Measurements from ENCODE around the gene CKS1B.
A peak's percentile ranks its signal among the peaks of the same experiment; 100 is the strongest.
"Not testable (repeated sequence)": the region's sequence is repeated elsewhere in the genome, so short reads cannot be mapped to it uniquely, and the experiment has no call there.

Gene CKS1B

DNA sequence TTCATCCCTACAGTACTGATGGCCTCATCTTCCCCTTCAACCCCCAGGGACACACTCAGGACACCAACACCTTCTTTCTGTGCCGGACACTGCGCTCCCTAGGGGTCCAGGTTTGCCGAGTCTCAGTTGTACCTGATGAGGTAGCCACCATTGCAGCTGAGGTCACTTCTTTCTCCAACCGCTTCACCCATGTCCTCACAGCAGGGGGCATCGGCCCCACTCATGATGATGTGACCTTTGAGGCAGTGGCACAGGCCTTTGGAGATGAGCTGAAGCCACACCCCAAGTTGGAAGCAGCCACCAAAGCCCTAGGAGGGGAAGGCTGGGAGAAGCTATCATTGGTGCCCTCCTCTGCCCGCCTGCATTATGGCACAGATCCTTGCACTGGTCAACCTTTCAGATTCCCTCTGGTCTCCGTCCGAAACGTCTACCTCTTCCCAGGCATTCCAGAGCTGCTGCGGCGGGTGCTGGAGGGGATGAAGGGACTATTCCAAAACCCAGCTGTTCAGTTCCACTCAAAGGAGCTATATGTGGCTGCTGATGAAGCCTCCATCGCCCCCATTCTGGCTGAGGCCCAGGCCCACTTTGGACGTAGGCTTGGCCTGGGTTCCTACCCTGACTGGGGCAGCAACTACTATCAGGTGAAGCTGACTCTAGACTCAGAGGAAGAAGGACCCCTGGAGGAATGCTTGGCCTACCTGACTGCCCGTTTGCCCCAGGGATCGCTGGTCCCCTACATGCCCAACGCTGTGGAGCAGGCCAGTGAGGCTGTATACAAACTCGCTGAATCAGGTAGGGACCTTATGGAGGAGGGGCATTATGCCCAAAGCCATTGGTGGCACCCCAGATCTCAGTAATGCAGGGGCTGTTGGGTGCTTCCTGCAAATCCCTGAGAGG is 13.8 kb downstream of the CKS1B start:
- no peak for DNase-seq

DNA sequence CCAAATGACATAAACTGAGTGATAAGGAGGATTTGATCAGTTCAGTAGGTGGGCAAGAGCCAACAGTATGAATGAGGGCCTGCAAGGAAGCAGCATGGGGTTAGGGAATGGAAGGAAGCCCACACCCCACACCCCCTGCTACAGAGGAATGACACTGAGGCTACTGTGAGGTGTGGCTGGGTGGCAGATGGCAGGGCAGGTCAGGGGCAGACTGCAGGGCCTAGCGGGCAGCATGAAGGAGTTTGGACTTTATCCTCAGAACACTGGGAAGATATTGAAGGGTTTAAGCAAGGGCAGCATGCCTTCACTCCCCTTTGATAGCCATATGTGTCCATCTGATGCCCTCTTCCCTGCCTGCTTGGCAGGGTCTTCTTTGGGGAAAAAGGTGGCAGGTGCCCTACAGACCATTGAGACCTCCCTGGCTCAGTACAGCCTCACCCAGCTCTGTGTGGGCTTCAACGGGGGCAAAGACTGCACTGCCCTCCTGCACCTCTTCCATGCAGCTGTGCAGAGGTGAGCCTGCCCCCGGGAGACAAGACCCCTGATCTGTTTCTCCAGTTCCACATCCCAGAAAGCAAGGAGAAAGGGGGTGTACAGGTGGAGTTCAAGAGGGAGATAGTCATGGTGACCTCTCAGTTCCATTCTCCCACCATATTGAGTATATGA is 14.8 kb downstream of the CKS1B start:
- no peak for DNase-seq

DNA sequence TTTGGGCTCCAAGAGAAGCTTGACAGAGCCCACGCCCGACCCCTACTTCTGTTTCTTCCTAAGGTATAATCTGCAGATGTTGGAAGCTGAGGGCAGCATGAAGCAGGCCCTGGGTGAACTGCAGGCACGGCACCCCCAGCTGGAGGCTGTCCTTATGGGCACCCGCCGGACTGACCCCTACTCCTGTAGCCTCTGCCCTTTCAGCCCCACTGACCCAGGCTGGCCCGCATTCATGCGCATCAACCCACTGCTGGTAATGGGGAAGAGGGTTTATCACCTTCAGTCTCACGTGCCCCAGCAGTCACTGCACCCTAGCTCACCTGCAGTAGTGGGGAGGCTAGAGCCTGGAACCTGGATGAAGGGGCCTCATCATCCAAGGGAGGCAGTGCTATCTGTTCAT is 15.8 kb downstream of the CKS1B start:
- DNase-seq: no peak

DNA sequence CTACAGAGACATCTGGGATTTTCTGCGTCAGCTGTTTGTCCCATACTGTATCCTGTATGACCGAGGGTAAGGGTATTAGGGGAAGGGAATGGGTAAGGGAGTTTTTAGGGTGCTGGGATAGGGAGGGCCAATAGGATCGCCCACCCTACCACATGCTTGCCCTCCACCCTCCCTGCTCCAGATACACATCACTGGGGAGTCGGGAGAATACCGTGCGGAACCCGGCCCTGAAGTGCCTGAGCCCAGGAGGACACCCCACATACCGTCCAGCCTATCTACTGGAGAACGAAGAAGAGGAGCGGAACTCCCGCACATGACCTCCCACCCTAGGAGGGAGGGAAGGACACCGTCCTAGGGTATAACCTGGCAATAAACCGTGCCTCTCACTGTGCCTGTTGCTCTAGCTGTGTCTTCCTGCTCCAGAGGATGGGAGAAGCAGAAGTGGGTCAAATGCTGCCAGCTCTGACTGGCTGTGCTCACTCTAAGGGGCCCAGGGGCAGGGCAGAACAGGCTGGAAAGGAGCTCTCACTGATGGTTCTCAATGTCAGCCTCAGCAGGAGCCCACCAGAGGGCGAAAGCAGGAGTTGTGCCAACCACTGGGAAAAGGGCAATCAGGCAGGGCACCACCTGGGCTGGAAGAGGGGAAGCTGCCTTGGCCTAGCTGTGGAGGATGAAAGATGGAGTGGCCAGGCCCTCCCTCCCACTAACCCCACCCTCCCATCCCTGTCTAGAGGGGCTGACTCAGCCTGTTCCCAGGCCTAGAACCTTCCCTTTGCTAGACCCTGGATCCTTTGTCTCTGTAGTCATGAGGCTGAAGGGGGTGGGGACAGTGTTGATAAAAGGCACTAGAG is 18.5 kb downstream of the CKS1B start:
- DNase-seq: no peak

DNA sequence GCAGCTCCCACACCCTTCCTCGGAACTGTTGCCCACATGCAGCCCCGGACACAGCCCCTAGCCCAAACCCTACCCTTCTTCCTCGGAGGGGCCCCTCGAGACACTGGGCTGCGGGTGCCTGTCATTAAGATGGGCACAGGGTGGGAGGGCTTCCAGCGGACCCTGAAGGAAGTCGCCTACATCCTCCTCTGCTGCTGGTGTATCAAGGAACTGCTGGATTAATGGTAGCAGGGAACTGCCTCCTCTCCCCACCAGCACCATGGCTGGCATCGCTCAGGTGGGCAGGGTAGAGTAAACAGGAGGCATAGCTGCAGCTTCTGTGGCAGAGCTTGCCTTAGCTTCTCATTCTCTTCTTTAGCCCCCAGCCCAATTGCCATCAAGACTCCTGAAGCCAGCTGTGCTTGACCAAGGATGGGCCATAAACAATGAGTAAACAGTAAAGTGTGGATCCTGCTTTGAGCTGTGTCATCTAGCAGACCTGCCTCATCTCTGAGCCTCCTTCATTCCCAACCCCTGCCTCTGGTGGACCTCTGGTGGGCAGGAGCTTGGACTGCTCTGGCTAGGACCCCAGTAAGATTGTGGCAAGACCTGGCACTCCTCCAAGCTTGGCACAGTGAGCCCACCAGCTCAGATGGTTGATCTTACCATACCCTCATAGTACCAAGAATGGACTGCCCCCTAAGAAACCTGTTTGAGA is 19.2 kb downstream of the CKS1B start, which contains the start of gene LENEP:
Gene LENEP, plus strand, starts transcription at position 15 of the 697 bp plus-strand sequence. Its CDS starts 22 bp downstream, at position 37.
- no peak for DNase-seq

DNA sequence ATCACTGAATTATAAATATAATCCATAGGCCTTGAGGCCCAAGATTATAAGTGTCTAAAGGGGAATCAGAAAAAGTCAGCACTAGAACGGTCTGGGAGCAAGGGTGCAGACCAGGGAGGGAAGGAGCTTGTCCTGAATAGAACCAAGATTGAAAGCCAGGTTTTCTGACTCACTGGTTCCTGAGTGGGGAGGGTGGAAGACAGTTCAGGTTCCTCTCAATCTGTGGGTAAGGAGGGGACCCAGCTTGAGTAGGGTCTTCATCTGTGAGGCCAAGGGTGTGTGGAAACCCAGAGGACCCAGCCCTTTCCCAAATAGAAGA is 19.7 kb downstream of the CKS1B start:
- DNase-seq: no peak

DNA sequence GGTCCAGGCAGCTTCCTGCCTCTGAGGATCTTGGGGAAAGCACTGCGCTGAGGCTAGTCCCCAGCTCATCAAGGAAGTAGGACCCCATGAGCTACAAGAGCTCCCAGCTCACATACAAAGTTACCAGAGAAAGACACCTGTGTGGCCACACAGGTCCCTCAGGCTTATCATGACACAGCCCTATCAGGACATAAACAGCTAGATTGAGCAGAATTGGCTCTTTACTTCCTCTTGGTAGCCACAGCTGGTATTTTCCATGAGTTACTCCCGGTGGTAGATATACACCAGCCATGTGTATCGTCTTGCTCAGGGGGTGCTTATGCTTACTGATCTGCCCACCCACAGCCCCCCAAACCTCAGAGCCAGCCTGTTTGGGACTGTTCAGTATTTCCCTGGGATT is 20.1 kb downstream of the CKS1B start:
- DNase-seq: no peak

DNA sequence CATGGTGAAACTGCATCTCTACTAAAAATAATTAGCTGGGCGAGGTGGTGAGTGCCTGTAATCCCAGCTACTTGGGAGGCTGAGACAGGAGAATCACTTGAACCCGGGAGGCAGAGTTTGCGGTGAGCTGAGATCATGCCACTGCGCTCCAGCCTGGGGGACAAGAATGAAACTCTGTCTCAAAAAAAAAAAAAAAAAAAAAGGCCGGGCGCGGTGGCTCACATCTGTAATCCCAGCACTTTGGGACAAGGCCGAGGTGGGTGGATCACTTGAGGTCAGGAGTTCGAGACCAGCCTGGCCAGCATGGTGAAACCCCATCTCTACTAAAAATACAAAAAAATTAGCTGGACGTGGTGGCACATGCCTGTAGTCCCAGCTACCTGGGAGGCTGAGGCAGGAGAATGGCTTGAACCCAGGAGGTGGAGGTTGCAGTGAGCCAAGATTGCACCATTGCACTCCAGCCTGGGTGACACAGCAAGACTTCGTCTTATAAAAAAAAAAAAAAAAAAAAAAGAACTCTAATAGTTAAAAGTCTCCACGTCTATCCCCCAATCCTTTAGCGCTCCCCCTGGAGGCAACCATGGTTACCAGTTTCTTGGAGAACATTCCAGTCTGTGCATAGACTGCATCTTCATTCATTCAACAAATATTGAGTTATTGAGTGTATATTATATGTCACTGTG is 21.0 kb downstream of the CKS1B start:
- not testable (repeated sequence) for DNase-seq

DNA sequence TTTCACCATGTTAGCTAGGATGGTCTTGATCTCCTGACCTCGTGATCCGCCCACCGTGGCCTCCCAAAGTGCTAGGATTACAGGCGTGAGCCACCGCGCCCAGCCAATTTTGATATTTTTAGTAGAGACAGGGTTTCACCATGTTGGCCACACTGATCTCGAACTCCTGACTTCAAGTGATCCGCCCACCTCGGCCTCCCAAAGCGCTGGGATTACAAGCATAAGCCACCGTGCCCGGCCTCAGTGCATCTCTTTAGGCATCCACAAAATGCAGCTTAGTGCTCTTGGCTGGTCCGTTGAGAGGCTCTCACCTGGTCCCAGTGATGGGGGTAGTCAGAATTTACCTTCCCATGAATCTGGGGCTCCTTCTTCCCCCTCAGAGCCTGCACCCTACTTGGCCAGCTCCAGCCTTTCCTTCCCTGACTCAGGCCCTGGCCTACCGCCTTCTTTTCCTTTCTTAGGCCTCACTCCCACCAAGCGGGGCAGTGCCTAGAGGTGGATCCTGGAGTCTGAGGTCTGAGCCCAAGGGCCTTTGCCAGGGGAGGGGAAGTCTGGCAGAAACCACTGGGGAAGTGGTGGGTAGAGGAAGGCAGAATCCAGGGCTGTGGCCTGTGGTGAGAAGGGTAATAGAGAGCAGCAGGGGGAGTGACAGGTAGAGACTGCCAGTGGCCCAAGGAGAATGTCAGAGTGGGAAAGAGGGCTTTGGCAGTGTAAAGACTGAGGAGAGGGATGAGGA is 22.7 kb downstream of the CKS1B start:
- no peak for DNase-seq

DNA sequence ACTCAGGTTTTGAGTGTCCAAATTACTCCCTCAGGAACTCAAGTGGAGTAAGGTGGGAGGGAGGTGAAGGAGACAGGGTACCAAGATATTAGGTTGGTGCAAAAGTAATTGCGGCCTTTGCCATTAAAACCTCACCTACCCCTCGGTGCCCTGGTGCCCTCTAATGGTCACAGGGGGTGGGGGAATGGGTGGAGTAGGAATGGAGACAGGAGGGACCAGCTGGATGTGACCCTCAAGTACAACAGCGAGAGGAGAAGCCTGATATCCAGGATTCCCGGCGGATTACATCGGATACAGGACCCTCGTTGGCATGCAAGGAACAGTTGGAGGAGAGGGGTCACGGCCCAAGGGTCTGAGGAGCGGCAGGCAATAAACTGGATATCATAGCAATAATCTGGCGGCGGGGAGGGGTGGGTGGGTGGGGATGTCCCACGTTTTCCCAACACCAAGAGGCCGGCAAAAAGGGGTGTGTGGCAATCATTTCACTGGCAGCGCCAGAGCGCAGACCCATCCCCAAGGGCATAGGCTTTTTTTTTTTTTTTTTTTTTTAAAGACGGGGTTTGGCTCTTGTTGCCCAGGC is 23.8 kb downstream of the CKS1B start:
- no peak for DNase-seq

DNA sequence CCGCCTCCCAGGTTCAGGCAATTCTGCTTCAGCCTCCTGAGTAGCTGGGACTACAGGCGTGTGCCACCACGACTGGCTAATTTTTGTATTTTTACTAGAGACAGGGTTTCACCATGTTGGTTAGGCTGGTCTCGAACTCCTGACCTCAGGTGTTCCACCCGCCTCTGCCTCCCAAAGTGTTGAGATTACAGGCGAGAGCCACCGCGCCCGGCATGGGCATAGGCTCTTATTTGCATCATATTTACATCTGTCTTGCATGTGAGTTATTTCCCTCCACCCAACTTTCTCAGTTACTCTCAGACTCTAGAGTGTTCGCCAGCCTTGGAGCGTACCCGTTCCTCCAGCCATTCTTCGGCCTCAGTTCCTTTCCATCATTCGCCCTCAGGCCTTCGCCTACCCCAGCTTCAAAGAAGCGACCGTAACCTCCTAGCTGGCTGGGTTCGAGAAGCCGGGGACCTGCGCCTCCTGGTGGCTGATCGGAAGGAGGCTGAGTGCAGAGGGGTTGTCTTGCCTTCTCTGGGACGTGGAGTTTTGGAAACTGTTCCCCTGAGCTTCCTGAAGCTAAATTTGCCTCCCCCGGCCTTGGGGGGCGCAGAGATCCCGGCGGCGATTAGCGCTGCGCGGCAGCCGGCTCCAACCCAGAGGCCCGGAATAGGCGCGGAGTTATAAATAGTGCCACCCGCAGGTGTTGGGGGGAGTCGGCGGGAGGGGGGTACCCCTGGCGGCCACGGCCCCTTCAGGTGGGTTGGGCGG is 24.5 kb downstream of the CKS1B start:
- peak; percentile 51 for DNase-seq

DNA sequence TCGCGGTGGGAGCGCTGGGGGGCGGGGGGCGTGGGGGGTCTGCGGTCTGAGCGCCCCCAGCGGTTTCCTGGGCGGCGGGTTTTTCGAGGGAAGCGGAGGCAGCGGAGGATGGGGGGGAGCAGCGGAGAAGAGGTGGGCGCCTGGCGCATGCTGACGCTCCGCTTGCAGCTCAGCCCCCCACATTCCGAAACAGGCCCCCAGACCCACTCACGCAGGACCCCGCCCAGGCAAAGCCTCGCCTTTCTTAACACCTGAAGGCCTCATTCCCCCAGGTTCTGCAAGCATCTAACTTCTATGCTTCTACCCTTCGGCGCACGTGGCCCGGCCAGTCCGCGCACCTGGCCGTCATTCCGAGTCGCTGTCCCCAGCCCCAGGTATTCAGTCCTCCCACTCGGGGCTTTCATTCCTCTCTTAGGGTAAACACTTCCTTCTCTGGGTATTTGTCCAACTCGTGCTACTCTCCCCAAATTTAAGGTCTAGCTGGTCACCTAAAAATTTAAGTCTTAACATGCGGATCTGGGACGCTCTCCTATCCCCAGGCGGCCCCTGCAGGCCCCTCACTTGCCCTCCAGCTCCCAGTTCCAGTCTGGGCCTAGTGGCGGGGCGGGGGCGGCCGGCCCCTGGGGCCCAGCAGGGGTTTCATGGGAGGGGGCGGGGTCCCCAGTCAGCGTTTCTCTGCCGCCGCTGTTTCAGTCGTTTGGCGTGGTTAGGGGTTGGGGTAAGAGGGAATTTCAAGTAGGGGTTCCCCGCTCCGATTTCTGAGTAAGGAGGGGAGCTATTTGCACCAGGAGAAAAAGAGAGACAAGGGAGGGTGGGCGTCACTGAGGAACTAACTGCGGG is 25.3 kb downstream of the CKS1B start:
- no peak for DNase-seq

DNA sequence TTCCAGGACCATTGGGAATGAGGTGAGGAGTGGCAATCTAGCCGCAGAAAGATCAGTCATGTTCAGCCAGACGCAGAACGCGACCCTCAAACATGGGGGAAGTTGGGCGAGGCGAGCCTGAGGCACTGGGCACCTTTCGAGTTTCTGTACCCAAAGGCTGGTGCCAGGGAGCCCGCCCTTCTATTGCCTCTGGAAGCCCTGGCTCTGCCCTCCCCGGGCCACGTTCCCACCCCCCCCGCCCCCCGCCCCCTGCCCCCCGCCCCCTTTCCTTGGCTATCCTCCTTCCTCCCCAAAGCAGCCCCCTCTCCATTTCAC is 25.9 kb downstream of the CKS1B start:
- no peak for DNase-seq

DNA sequence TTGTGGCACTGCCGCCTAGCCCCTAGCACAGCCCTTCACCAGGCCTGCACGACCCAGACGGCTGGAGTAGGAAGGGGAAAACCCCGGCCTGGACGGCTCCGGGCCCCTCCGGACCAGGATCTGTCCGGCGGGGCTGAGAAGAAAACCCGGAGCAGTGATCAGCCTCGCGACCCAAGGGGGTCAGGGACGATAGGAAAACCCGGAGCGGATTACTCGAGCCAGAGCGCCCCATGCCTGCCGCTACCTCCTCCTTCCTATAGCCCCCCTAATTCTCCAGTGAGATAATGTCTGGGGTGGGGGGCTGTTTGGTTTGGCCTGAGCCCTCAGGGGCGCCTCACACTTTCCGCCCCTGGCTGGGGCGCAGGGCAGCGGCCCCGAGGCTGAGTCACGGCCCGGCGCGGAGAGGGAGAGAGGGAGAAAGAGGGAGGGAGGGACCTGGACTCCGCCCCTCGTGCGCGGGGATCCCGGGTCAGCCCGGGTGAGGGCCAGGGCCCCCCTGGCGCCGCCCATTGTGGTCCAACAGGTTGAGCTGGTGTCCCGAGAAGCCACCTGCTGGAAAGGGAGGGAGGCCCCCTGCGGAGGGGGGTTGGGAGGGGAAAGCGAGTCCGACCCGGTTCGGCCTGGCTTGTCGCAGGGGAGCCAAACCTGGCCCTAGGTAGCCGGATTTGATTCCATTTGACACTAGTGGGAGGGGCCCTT is 26.4 kb downstream of the CKS1B start:
- peak; percentile 72 for DNase-seq

DNA sequence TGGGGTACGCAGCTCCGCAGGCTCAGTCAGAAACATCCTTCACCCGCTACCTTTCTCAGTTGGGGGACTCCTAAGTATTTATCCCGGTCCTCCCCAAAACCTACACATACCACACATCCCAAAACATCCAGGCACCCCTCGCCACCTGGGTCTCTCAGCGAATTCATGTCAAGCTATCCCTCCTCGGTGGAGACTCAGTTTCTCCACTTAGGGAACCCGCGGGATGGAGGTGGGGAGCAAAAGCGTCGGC is 26.9 kb downstream of the CKS1B start:
- no peak for DNase-seq

DNA sequence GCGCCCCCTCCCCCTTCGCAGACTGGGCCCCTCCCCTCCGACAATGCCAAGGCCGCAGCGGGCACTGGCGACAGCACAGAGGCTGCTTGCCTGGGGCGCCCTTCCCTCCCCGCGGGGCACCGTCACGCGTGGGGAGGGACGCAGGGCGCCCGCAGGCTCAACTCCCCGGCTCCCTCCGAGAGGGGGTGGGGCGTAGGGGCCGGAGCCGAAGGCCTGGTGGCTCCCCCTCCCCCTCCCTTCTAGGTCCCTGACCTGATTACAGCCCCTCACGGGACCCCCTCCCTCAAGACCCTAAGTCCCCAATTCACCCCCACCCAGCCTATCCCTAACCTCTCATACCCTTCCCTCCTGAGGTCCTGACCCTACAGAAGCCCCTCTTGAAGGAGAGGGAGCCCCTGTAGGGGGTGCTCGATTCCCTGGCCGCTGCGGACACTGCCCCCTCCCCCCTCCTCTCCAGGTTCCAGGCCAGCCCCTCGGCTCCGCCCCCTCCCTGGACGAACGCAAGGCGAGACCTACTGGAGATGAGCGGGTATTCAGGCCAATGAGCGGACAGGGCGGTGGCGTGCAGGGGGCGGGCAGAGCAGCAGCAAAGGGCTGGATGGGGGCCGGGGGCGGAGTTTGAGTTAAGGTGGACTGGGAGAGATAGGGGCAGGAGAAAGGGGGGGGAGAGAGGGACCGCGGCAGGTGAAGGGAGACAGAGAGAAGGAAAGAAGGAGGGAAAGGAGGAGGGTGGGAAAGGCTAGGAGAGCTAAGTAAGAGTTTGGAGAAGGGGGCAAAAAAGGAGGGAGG is 27.4 kb downstream of the CKS1B start:
- DNase-seq: peak; percentile 97

DNA sequence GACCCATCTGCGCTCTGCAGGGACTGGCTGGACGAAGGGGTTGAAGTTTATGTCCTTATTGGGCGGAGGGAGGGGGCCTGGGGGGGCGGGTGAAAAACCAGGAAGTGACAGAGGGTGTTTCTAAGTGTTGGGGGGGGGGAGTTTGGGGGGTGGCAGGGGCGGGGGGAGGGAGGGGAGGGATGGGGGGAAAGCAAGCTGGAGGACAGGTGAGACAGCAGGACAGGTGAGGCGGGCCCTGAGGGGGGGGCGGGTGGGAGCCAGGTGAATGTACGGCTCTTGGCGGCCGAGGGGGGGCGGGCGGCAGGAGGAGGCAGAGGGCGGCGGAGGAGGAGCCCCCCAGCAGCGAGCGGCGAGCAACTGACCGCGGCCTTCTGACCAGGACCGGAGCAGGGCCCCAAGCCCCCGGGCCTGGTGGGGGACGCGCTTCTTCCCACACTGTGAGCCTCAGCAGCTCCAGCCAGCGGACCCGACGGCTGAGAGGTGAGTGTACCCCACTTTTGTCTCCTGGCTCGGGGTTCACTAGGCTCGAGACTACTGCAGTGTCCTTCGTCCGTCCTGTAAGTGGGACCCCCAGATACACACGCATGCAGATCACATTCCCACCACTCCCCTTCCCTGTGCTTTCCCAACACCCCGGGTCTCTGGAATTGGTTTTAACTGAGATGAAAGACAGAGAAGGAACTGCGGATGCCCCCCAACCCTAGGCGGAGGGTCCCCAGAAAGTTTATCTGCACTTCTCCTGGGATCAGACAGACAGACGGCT is 28.2 kb downstream of the CKS1B start, which contains the start of gene ZBTB7B:
Gene ZBTB7B, plus strand, starts transcription at position 339 of the 763 bp plus-strand sequence. CDS start 11,859 bp downstream, outside the sequence.
- DNase-seq: no peak

Data from activated effector memory CD4-positive, alpha-beta T cell treated with Interleukin-2 at 50 U/mL for 16 hours (primary cell).